ENCODE measurements around the gene PRR23E.

- TF ChIP-seq CTCF (IDR thresholded peaks at IDR 0.05) (no peak), POLR2A (IDR thresholded peaks at IDR 0.05) (no peak)
Measured at GRCh38 chr3:127143172-127143571, 49.8 kb upstream of the PRR23E start.

Data from esophagus squamous epithelium (tissue), 4 donors.